ENCODE results near the gene CCDC182. TPM values are rescaled to one million over a fixed set of nuclear protein-coding genes. Genes with fewer than 3 reads are reported as not detected.

Gene CCDC182
- total and polyA plus RNA-seq, 2 donors from 2014 or later = not detected

DNA sequence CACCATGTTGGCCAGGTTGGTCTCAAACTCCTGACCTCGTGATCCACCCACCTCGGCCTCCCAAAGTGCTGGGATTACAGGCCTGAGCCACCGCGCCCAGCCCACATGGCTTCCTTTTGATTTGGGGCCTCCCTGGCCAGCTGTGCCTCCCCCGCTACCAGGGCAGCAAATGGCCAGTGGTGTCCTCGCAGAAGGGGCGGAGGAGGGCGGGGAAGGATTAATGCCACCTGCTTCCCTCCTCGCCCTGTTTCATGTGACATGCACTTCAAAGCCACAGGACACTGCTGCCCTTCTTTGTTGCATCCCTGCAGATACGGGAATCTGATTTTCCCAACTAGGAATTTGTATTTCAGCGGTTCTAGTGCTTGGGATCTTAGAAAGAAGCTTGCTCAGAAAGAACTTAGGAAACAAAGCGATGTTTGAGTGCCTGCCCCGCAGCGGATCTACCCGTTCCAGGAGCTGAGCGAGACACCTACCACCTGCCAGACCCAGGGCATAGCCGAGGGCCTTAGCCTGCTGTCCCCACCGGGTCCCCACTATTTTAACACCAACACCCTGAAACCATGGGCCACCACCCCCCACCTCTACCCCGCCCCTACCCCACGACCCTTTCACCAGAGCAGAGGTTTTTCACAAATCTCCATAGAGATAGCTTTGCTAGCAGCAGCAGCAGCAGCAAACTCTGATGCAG, 37.7 kb upstream of the CCDC182 start:
- intact Hi-C loops (cut with DNase I) = no loop called here
- TF ChIP-seq, protein P1, sequence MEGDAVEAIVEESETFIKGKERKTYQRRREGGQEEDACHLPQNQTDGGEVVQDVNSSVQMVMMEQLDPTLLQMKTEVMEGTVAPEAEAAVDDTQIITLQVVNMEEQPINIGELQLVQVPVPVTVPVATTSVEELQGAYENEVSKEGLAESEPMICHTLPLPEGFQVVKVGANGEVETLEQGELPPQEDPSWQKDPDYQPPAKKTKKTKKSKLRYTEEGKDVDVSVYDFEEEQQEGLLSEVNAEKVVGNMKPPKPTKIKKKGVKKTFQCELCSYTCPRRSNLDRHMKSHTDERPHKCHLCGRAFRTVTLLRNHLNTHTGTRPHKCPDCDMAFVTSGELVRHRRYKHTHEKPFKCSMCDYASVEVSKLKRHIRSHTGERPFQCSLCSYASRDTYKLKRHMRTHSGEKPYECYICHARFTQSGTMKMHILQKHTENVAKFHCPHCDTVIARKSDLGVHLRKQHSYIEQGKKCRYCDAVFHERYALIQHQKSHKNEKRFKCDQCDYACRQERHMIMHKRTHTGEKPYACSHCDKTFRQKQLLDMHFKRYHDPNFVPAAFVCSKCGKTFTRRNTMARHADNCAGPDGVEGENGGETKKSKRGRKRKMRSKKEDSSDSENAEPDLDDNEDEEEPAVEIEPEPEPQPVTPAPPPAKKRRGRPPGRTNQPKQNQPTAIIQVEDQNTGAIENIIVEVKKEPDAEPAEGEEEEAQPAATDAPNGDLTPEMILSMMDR (IDR thresholded peaks at IDR 0.05; ENCODE audit: borderline replicate concordance, extremely low read depth, insufficient read depth) = no peak
- H3K4me1 ChIP-seq (ENCODE audit: control insufficient read depth in 2 of 3, insufficient read depth in 2 of 3, low read depth in 1 of 3, low read length in 3 of 3) = peaks cover 0 to 4% (median 0%) of the 10 kb centered on the region in 3 donors
- H3K27ac ChIP-seq (ENCODE audit: low read depth in 2 of 2, low read length in 2 of 2) = no peak overlapping the region
- H3K4me3 ChIP-seq (ENCODE audit: low read length in 3 of 3) = peak overlapping the region in 1 of 3 donors; percentile 27
- H3K9ac ChIP-seq (ENCODE audit: low read length in 3 of 3) = no peak overlapping the region
- DNase-seq = peak in 4 of 5 donors; percentile 53 to 62 (median 56)
- no peaks in the 10 kb centered on the region for H3K9me3 ChIP-seq (ENCODE audit: control insufficient read depth in 2 of 3, insufficient read depth in 1 of 3, low read length in 3 of 3)
- no peaks in the 10 kb centered on the region for H3K27me3 ChIP-seq (ENCODE audit: control insufficient read depth, insufficient read depth, low read length)
- FAIRE-seq = no peak
- H3K36me3 ChIP-seq (ENCODE audit: control insufficient read depth in 2 of 3, insufficient read depth in 3 of 3, low read length in 3 of 3) = no peaks in the 10 kb centered on the region

DNA sequence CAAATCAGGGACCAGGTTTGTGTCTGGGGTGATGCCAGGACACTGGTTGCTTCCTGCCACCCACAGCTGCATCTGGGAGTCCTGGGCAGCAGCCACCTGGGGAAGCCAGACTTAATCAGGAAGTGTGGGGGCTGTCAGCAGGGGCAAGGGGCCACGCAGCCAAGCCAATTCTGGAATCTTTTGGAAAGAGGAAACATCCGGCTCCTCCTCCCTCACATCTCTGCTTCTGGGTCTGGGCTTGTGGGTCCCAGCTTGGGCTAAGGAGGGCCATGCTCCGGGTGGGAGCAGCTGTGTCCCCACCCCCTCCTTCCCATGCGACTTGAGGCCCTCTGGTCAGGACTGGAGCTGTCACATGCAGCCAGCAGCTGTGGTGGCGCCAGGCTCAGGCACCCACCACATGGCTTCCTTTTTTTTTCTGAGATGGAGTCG, 37.0 kb upstream of the CCDC182 start:
- intact Hi-C loops (cut with DNase I) = no loop called here
- TF ChIP-seq, protein P1 (IDR thresholded peaks at IDR 0.05; ENCODE audit: borderline replicate concordance, extremely low read depth, insufficient read depth) = no peak
- no peaks in the 10 kb centered on the region for H3K36me3 ChIP-seq (ENCODE audit: control insufficient read depth in 2 of 3, insufficient read depth in 3 of 3, low read length in 3 of 3)
- H3K27ac ChIP-seq (ENCODE audit: low read depth in 2 of 2, low read length in 2 of 2) = no peak overlapping the region
- no peaks in the 10 kb centered on the region for H3K9me3 ChIP-seq (ENCODE audit: control insufficient read depth in 2 of 3, insufficient read depth in 1 of 3, low read length in 3 of 3)
- peaks cover 0 to 4% (median 0%) of the 10 kb centered on the region in 3 donors for H3K4me1 ChIP-seq (ENCODE audit: control insufficient read depth in 2 of 3, insufficient read depth in 2 of 3, low read depth in 1 of 3, low read length in 3 of 3)
- no peak overlapping the region for H3K9ac ChIP-seq (ENCODE audit: low read length in 3 of 3)
- DNase-seq (peak in 3 of 5 donors; percentile 24 to 50 (median 43)), FAIRE-seq (no peak)
- H3K4me3 ChIP-seq (ENCODE audit: low read length in 3 of 3) = no peak overlapping the region
- H3K27me3 ChIP-seq (ENCODE audit: control insufficient read depth, insufficient read depth, low read length) = no peaks in the 10 kb centered on the region

DNA sequence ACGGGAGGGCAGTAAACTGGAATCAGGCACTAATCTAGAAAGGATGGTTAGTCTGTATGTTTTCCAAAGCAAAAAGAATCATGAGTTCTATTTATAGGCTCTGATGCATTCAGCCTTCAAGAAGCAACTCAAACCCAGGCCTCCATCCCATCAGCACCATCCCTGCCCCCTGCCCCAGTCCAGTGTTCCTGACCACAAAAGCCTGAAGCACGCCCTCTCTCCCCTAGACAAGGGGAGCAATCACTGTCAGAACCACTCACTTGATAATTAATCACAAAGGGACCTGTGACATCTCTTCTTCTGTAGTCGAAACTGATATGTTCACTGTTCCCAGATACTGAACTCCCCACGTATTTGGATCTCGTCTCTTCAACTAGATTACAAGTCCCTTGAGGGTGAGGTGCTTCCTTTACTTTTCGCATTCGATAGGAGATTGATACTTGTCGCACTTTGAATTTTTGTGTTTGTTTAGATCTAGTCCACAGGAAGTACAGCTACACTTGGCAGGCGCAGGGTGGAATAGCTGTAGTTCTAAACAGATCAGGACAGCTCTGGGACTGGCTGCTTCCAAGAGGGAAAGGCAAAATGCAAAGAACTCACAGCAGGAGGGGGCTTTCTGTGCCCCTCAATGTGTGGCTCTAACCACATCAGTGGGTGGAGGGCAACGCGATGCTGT, 36.4 kb upstream of the CCDC182 start:
- Histone ChIP-seq H3K27ac (ENCODE audit: low read depth in 2 of 2, low read length in 2 of 2) (no peak overlapping the region), H3K36me3 (ENCODE audit: control insufficient read depth in 2 of 3, insufficient read depth in 3 of 3, low read length in 3 of 3) (no peaks in the 10 kb centered on the region), H3K4me3 (ENCODE audit: low read length in 3 of 3) (no peak overlapping the region), H3K4me1 (ENCODE audit: control insufficient read depth in 2 of 3, insufficient read depth in 2 of 3, low read depth in 1 of 3, low read length in 3 of 3) (peaks cover 0 to 4% (median 0%) of the 10 kb centered on the region in 3 donors), H3K9ac (ENCODE audit: low read length in 3 of 3) (no peak overlapping the region), H3K27me3 (ENCODE audit: control insufficient read depth, insufficient read depth, low read length) (no peaks in the 10 kb centered on the region), H3K9me3 (ENCODE audit: control insufficient read depth in 2 of 3, insufficient read depth in 1 of 3, low read length in 3 of 3) (no peaks in the 10 kb centered on the region)
- DNase-seq (no peak), FAIRE-seq (no peak)
- intact Hi-C loops (cut with DNase I) = no loop called here
- TF ChIP-seq, protein P1 (IDR thresholded peaks at IDR 0.05; ENCODE audit: borderline replicate concordance, extremely low read depth, insufficient read depth) = no peak
